ENCODE measurements around the gene RAD51C. TPM values are rescaled to one million over a fixed set of nuclear protein-coding genes. Genes with fewer than 3 reads are reported as not detected.
A peak's percentile ranks its signal among the peaks of the same experiment; 100 is the strongest.
"Not testable (repeated sequence)": the region's sequence is repeated elsewhere in the genome, so short reads cannot be mapped to it uniquely, and the experiment has no call there.

RAD51C gene
- 10 to 100 TPM; 13.4 to 18.9 (median 17.1) TPM for total RNA-seq
- total RNA-seq (2013) = 22.6 TPM

DNA sequence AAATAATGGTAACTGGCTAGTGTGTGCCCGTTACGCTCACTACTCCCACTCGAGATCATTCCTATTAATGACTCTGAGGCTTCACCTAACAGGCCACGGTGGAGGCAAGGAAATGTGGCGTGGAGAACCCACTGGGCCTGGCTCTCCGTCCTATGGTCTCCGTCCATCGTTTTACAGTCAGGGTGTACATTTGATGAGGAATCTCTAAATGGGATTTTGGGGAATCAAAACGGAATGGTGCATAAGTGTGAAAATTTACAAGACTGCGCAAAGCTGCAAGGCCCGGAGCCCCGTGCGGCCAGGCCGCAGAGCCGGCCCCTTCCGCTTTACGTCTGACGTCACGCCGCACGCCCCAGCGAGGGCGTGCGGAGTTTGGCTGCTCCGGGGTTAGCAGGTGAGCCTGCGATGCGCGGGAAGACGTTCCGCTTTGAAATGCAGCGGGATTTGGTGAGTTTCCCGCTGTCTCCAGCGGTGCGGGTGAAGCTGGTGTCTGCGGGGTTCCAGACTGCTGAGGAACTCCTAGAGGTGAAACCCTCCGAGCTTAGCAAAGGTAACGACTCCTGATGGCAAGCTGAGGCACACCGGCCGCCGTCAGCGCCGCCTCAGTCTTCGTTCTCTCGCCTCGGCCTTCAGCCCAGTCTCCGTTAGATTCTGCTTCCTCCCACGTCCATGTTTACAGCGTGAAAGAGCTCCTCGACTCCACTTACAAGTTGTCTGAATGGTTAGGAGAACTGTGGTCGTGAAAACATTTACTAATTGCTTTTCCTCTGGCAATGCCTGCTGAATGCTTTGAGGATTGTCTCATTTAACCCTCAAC is at the start of gene RAD51C:
Gene RAD51C, plus strand, starts transcription at position 364 of the 817 bp plus-strand sequence. Its CDS starts 42 bp downstream, at position 406.
- no peaks in the 10 kb centered on the region for H3K27me3 ChIP-seq (ENCODE audit: control insufficient read depth, insufficient read depth, low read length)
- Mint-ChIP-seq H3K4me1 (peaks cover 20 to 21% of the 10 kb centered on the region in 2 donors), H3K27me3 (ENCODE audit: low read depth in 2 of 2) (peaks cover 2 to 5% of the 10 kb centered on the region in 2 donors), H3K9me3 (no peaks in the 10 kb centered on the region), H3K27ac (peak within 1 kb of the TSS; percentile 93), H3K4me3 (peak within 1 kb of the TSS; percentile 96), H3K36me3 (no peaks in the 10 kb centered on the region)
- no peaks in the 10 kb centered on the region for H3K9me3 ChIP-seq (ENCODE audit: control insufficient read depth, insufficient read depth, low read length)
- H3K4me1 ChIP-seq (ENCODE audit: control insufficient read depth, insufficient read depth, low read length) = peaks cover 6% of the 10 kb centered on the region
- TF ChIP-seq, protein P1, sequence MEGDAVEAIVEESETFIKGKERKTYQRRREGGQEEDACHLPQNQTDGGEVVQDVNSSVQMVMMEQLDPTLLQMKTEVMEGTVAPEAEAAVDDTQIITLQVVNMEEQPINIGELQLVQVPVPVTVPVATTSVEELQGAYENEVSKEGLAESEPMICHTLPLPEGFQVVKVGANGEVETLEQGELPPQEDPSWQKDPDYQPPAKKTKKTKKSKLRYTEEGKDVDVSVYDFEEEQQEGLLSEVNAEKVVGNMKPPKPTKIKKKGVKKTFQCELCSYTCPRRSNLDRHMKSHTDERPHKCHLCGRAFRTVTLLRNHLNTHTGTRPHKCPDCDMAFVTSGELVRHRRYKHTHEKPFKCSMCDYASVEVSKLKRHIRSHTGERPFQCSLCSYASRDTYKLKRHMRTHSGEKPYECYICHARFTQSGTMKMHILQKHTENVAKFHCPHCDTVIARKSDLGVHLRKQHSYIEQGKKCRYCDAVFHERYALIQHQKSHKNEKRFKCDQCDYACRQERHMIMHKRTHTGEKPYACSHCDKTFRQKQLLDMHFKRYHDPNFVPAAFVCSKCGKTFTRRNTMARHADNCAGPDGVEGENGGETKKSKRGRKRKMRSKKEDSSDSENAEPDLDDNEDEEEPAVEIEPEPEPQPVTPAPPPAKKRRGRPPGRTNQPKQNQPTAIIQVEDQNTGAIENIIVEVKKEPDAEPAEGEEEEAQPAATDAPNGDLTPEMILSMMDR (IDR thresholded peaks at IDR 0.05) = no peak
- peak; percentile 97 to 99 (median 99) for ATAC-seq
- H3K27ac ChIP-seq (ENCODE audit: low read length) = peak within 1 kb of the TSS; percentile 74
- peak; percentile 82 to 92 for DNase-seq
- peaks cover 3% of the 10 kb centered on the region for H3K36me3 ChIP-seq (ENCODE audit: control insufficient read depth, insufficient read depth, low read length)
- intact Hi-C loops (cut with micrococcal nuclease) = loop anchor here (1.0 to 5.0 kb wide), 2 partner anchors 33 to 105 kb away; no protein-coding TSS in a partner anchor
- H3K4me3 ChIP-seq (ENCODE audit: low read length) = peak within 1 kb of the TSS; percentile 62
- WGBS (ENCODE audit: insufficient coverage) = 14% methylated on average over 50 of the region's 50 CpGs

DNA sequence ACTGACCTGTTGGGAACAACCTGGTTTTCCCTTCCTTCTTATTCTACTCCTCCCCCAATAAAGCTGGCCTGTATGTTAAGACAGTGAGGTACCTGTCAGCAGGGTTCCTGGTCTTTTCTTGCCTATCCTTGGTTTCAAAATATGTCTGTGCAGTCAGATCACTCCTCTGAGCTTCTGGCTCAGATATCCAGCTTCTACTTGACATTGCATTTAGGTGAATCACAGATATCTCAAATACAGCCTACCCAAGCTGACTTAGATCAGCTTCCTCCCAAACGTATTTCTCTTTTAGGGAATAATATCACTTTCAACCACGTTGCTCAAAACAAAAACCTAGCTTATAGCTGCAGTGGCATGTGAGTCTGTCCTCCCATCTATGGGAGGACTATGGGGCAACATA is 49.3 kb upstream of the RAD51C start:
- ATAC-seq (no peak), DNase-seq (no peak)
- H3K27ac ChIP-seq (ENCODE audit: low read length) = no peak overlapping the region
- no peaks in the 10 kb centered on the region for H3K4me1 Mint-ChIP-seq
- 36% methylated on average over 2 of the region's 2 CpGs for WGBS (ENCODE audit: insufficient coverage)
- H3K27me3 ChIP-seq (ENCODE audit: control insufficient read depth, insufficient read depth, low read length) = no peaks in the 10 kb centered on the region
- H3K9me3 ChIP-seq (ENCODE audit: control insufficient read depth, insufficient read depth, low read length) = no peaks in the 10 kb centered on the region
- no peaks in the 10 kb centered on the region for H3K36me3 Mint-ChIP-seq
- H3K27me3 Mint-ChIP-seq (ENCODE audit: low read depth in 2 of 2) = no peaks in the 10 kb centered on the region
- H3K4me3 Mint-ChIP-seq = no peak overlapping the region
- H3K36me3 ChIP-seq (ENCODE audit: control insufficient read depth, insufficient read depth, low read length) = no peaks in the 10 kb centered on the region
- intact Hi-C loops (cut with micrococcal nuclease) = no loop called here
- no peaks in the 10 kb centered on the region for H3K9me3 Mint-ChIP-seq
- H3K4me3 ChIP-seq (ENCODE audit: low read length) = no peak overlapping the region
- no peaks in the 10 kb centered on the region for H3K4me1 ChIP-seq (ENCODE audit: control insufficient read depth, insufficient read depth, low read length)
- H3K27ac Mint-ChIP-seq = no peak overlapping the region
- TF ChIP-seq, protein P1 (IDR thresholded peaks at IDR 0.05) = no peak

DNA sequence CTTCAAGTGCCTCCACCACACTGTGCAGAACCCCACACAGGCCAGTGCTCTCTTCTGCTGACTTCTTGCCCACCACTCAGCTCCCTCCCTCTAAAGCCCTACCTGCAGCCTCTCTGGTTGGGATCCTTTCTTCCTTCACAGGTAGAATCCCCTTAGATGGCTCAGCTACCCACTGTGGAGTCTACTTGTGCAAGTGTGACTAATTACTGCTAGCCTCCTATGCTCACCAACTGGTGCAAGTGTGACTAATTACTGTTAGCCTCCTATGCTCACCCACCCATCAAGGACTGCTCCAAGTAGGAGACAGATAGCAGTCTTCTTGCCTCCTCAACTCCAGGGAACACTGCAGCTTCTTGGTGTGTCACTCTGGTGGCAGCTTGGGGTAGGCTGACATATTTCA is 44.2 kb upstream of the RAD51C start:
- H3K4me3 Mint-ChIP-seq = no peak overlapping the region
- H3K9me3 Mint-ChIP-seq = no peaks in the 10 kb centered on the region
- H3K27me3 Mint-ChIP-seq (ENCODE audit: low read depth in 2 of 2) = no peaks in the 10 kb centered on the region
- ATAC-seq (no peak), DNase-seq (no peak)
- no peak overlapping the region for H3K27ac ChIP-seq (ENCODE audit: low read length)
- H3K4me1 Mint-ChIP-seq = no peaks in the 10 kb centered on the region
- TF ChIP-seq, protein P1 (IDR thresholded peaks at IDR 0.05) = no peak
- no peak overlapping the region for H3K4me3 ChIP-seq (ENCODE audit: low read length)
- no peak overlapping the region for H3K27ac Mint-ChIP-seq
- no peaks in the 10 kb centered on the region for H3K36me3 ChIP-seq (ENCODE audit: control insufficient read depth, insufficient read depth, low read length)
- H3K4me1 ChIP-seq (ENCODE audit: control insufficient read depth, insufficient read depth, low read length) = no peaks in the 10 kb centered on the region
- H3K9me3 ChIP-seq (ENCODE audit: control insufficient read depth, insufficient read depth, low read length) = no peaks in the 10 kb centered on the region
- no peaks in the 10 kb centered on the region for H3K36me3 Mint-ChIP-seq
- intact Hi-C loops (cut with micrococcal nuclease) = no loop called here
- no peaks in the 10 kb centered on the region for H3K27me3 ChIP-seq (ENCODE audit: control insufficient read depth, insufficient read depth, low read length)

DNA sequence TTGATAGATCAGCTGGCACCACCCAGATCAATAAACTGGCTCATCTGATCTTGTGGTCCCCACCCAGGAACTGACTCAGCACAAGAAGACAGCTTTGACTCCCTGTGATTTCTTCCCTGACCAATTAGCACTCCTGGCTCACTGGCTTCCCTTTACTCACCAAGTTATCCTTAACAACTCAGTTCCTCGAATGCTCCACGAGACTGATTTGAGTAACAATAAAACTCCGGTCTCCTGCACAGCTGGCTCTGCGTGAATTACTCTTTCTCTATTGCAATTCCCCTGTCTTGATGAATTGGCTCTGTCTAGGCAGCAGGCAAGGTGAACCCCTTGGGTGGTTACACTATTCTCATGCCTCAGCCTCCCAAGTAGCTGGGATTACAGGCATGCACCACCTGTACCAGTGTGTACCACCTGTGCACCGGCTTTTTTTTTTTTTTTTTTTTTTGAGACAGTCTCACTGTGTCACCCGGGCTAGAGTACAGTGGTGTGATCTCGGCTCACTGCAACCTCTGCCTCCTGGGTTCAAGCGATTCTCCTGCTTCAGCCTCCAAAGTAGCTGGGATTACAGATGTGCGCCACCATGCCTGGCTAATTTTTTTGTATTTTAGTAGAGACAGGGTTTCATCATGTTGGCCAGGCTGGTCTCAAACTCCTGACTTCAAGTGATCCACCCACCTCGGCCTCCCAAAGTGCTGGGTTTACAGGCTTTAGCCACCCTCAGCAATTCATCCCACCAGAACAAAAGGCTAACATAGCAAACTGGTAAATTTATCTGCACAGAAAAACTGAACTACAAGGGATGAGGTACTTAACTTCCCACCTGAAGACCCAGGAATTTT is 34.2 kb upstream of the RAD51C start:
- peaks cover 15% of the 10 kb centered on the region for H3K4me1 ChIP-seq (ENCODE audit: control insufficient read depth, insufficient read depth, low read length)
- H3K27me3 ChIP-seq (ENCODE audit: control insufficient read depth, insufficient read depth, low read length); H3K9me3 Mint-ChIP-seq; intact Hi-C loops (cut with micrococcal nuclease); H3K9me3 ChIP-seq (ENCODE audit: control insufficient read depth, insufficient read depth, low read length); H3K36me3 ChIP-seq (ENCODE audit: control insufficient read depth, insufficient read depth, low read length); H3K36me3 Mint-ChIP-seq; H3K27me3 Mint-ChIP-seq (ENCODE audit: low read depth in 2 of 2): not testable (repeated sequence)
- Mint-ChIP-seq H3K4me1 (peaks cover 18% of the 10 kb centered on the region in 2 donors), H3K4me3 (peak overlapping the region; percentile 89), H3K27ac (peak overlapping the region; percentile 97 to 98)
- WGBS (ENCODE audit: insufficient coverage) = 78% methylated on average over 9 of the region's 10 CpGs
- DNase-seq (peak; percentile 16 to 24), ATAC-seq (peak in 1 of 3 donors; percentile 5)
- H3K4me3 ChIP-seq (ENCODE audit: low read length) = peak overlapping the region; percentile 43
- peak overlapping the region; percentile 88 for H3K27ac ChIP-seq (ENCODE audit: low read length)

Data from natural killer cell (primary cell).